Measurements from ENCODE around the gene DGKI. TPM values are rescaled to one million over a fixed set of nuclear protein-coding genes. Genes with fewer than 3 reads are reported as not detected.

Gene DGKI
- total and polyA plus RNA-seq, 2 donors (not counting 1 experiment from before 2014, with no cell fraction given) = not detected

DNA sequence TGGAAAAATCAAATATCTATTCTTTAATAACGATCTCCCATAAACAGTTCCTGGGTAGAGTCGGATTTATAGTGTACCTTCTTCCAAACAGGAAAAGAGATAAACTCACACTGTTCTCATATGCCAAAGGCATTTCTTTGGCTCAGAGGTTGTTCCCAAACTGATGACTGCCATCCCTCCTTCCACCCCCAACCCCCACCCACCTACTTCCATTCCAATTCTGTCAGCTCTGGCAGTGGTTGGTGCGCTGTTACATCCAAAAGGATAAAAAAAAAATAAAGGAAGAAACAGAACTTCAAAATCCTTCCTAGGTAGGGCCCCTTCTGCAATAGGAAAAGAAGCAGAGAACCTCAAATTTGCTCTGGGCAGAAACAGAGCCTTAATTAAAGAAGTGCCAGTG, 104.7 kb downstream of the DGKI start:
- H3K9me3 ChIP-seq (ENCODE audit: control extremely low read depth in 1 of 3, control insufficient read depth in 2 of 3, insufficient read depth in 1 of 3, low read length in 2 of 3) = no peaks in the 10 kb centered on the region
- H3K79me2 ChIP-seq (ENCODE audit: control insufficient read depth, insufficient read depth, low read length) = no peaks in the 10 kb centered on the region
- 100% methylated on average over 1 of the region's 3 CpGs for WGBS (ENCODE audit: insufficient coverage)
- H3K27ac ChIP-seq (ENCODE audit: low read length in 2 of 2) = no peak overlapping the region
- no peaks in the 10 kb centered on the region for H3K36me3 ChIP-seq (replicated peaks in 1 of 2; ENCODE audit: control extremely low read depth in 1 of 2, control insufficient read depth in 1 of 2, extremely low read depth in 1 of 2, insufficient read depth in 2 of 2, low read length in 1 of 2)
- H3K27ac Mint-ChIP-seq = no peak overlapping the region
- H3K9me3 Mint-ChIP-seq (ENCODE audit: insufficient read depth) = no peaks in the 10 kb centered on the region
- POLR2A ChIA-PET = no interaction called here
- CTCF ChIA-PET = no interaction called here
- DNase-seq (no peak), ATAC-seq (ENCODE audit: low read depth) (no peak)
- H3K4me3 ChIP-seq (ENCODE audit: control extremely low read depth in 1 of 5, extremely low read depth in 1 of 5, insufficient read depth in 1 of 5, low read depth in 2 of 5, low read length in 4 of 5) = no peak overlapping the region
- no peak overlapping the region for H3K4me2 ChIP-seq (replicated peaks; ENCODE audit: low read depth, low read length, poor library complexity, severe bottlenecking)
- H4K20me1 ChIP-seq (ENCODE audit: control insufficient read depth, insufficient read depth, low read length, poor library complexity, severe bottlenecking) = no peaks in the 10 kb centered on the region
- TF ChIP-seq, protein P1, sequence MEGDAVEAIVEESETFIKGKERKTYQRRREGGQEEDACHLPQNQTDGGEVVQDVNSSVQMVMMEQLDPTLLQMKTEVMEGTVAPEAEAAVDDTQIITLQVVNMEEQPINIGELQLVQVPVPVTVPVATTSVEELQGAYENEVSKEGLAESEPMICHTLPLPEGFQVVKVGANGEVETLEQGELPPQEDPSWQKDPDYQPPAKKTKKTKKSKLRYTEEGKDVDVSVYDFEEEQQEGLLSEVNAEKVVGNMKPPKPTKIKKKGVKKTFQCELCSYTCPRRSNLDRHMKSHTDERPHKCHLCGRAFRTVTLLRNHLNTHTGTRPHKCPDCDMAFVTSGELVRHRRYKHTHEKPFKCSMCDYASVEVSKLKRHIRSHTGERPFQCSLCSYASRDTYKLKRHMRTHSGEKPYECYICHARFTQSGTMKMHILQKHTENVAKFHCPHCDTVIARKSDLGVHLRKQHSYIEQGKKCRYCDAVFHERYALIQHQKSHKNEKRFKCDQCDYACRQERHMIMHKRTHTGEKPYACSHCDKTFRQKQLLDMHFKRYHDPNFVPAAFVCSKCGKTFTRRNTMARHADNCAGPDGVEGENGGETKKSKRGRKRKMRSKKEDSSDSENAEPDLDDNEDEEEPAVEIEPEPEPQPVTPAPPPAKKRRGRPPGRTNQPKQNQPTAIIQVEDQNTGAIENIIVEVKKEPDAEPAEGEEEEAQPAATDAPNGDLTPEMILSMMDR (IDR thresholded peaks at IDR 0.05) = no peak
- no peak for TF ChIP-seq EZH2 (IDR thresholded peaks at IDR 0.05; ENCODE audit: borderline replicate concordance, insufficient read depth, low read depth, low read length, poor library complexity, severe bottlenecking)
- intact Hi-C loops (cut with micrococcal nuclease) = no loop called here
- H3K4me1 Mint-ChIP-seq = no peaks in the 10 kb centered on the region
- no peaks in the 10 kb centered on the region for H3K27me3 ChIP-seq (replicated peaks in 1 of 4; ENCODE audit: control extremely low read depth in 1 of 4, control insufficient read depth in 3 of 4, insufficient read depth in 4 of 4, low read length in 3 of 4)
- no peak overlapping the region for H3K9ac ChIP-seq (ENCODE audit: low read length)
- H3K27me3 Mint-ChIP-seq = no peaks in the 10 kb centered on the region
- H3K4me1 ChIP-seq (ENCODE audit: control insufficient read depth in 2 of 2, insufficient read depth in 2 of 2, low read length in 2 of 2) = no peaks in the 10 kb centered on the region
- no peak overlapping the region for H3K4me3 Mint-ChIP-seq
- no peak overlapping the region for H2AFZ ChIP-seq (ENCODE audit: insufficient read depth, low read depth, low read length, poor library complexity, severe bottlenecking)

DNA sequence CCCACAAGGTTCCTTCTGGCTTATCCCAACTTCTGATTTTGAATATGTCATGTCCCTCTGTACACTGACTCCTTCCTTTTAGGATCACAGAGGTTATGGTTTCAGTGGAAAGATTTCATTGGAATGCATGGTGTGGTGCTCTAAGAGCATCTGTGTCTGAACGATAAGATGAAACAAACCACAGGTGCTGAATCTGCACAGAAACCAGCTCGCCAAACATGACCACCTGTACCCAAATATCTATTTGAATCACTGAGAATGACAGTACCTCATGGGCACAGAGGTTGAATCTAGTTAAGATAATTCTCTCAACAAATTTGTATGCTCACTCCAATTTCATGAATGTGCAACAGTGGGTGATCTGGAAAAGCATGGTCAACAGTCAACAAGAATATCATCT, 105.3 kb downstream of the DGKI start:
- H3K4me3 ChIP-seq (ENCODE audit: control extremely low read depth in 1 of 5, extremely low read depth in 1 of 5, insufficient read depth in 1 of 5, low read depth in 2 of 5, low read length in 4 of 5) = no peak overlapping the region
- H2AFZ ChIP-seq (ENCODE audit: insufficient read depth, low read depth, low read length, poor library complexity, severe bottlenecking) = no peak overlapping the region
- no peak overlapping the region for H3K4me2 ChIP-seq (replicated peaks; ENCODE audit: low read depth, low read length, poor library complexity, severe bottlenecking)
- H3K9ac ChIP-seq (ENCODE audit: low read length) = no peak overlapping the region
- DNase-seq = no peak
- no peaks in the 10 kb centered on the region for H4K20me1 ChIP-seq (ENCODE audit: control insufficient read depth, insufficient read depth, low read length, poor library complexity, severe bottlenecking)
- no peak overlapping the region for H3K27ac ChIP-seq (ENCODE audit: low read length in 2 of 2)
- WGBS (ENCODE audit: insufficient coverage) = no CpG with 5 or more reads among the region's 2 CpGs
- POLR2A ChIA-PET = no interaction called here
- H3K36me3 ChIP-seq (replicated peaks in 1 of 2; ENCODE audit: control extremely low read depth in 1 of 2, control insufficient read depth in 1 of 2, extremely low read depth in 1 of 2, insufficient read depth in 2 of 2, low read length in 1 of 2) = no peaks in the 10 kb centered on the region
- no peaks in the 10 kb centered on the region for H3K79me2 ChIP-seq (ENCODE audit: control insufficient read depth, insufficient read depth, low read length)
- no peaks in the 10 kb centered on the region for H3K27me3 ChIP-seq (replicated peaks in 1 of 4; ENCODE audit: control extremely low read depth in 1 of 4, control insufficient read depth in 3 of 4, insufficient read depth in 4 of 4, low read length in 3 of 4)
- Mint-ChIP-seq H3K27ac (no peak overlapping the region), H3K4me1 (no peaks in the 10 kb centered on the region), H3K9me3 (ENCODE audit: insufficient read depth) (no peaks in the 10 kb centered on the region), H3K27me3 (peaks cover 5% of the 10 kb centered on the region), H3K4me3 (no peak overlapping the region)
- CTCF ChIA-PET = no interaction called here
- H3K4me1 ChIP-seq (ENCODE audit: control insufficient read depth in 2 of 2, insufficient read depth in 2 of 2, low read length in 2 of 2) = no peaks in the 10 kb centered on the region
- H3K9me3 ChIP-seq (ENCODE audit: control extremely low read depth in 1 of 3, control insufficient read depth in 2 of 3, insufficient read depth in 1 of 3, low read length in 2 of 3) = no peaks in the 10 kb centered on the region
- intact Hi-C loops (cut with micrococcal nuclease) = no loop called here
- ATAC-seq (ENCODE audit: low read depth) = no peak
- TF ChIP-seq EZH2 (IDR thresholded peaks at IDR 0.05; ENCODE audit: borderline replicate concordance, insufficient read depth, low read depth, low read length, poor library complexity, severe bottlenecking) = no peak
- TF ChIP-seq, protein P1 (IDR thresholded peaks at IDR 0.05) = no peak

All from B cell (primary cell).